ENCODE results near the gene PRTFDC1.

- TF ChIP-seq EZH2 (IDR thresholded peaks at IDR 0.05; ENCODE audit: low read length, missing control alignments): no peak
- no peak for TF ChIP-seq CTCF (conservative IDR thresholded peaks at IDR 0.05 in 1 of 2, IDR thresholded peaks at IDR 0.05 in 1 of 2; ENCODE audit: low read depth in 1 of 2, low read length in 2 of 2)
Measured at GRCh38 chr10:24894728-24895127, 57.7 kb downstream of the PRTFDC1 start.
